NB4 (cell line): ENCODE measurements around the gene PTGER1.

Experiments used
- MYC ChIP-seq: IDR thresholded peaks from 2 replicates; pipeline ENCODE4 v1.6.1; 2011; ENCODE audit warnings: low read depth, low read length
- POLR2A ChIP-seq: IDR thresholded peaks from 2 replicates; pipeline ENCODE4 v1.6.1; 2011; ENCODE audit warnings: mild to moderate bottlenecking; ENCODE audit not compliant: insufficient read length; ENCODE audit errors: extremely low read depth
- TF ChIP-seq, protein P1 (sequence below): IDR thresholded peaks from one replicate; pipeline ENCODE4 v1.5.1; 2012; ENCODE audit warnings: low read depth, low read length
- TF ChIP-seq, protein P2 (sequence below): IDR thresholded peaks from 2 replicates; pipeline ENCODE4 v1.6.1; 2011; ENCODE audit warnings: low read depth, low read length

DNA sequence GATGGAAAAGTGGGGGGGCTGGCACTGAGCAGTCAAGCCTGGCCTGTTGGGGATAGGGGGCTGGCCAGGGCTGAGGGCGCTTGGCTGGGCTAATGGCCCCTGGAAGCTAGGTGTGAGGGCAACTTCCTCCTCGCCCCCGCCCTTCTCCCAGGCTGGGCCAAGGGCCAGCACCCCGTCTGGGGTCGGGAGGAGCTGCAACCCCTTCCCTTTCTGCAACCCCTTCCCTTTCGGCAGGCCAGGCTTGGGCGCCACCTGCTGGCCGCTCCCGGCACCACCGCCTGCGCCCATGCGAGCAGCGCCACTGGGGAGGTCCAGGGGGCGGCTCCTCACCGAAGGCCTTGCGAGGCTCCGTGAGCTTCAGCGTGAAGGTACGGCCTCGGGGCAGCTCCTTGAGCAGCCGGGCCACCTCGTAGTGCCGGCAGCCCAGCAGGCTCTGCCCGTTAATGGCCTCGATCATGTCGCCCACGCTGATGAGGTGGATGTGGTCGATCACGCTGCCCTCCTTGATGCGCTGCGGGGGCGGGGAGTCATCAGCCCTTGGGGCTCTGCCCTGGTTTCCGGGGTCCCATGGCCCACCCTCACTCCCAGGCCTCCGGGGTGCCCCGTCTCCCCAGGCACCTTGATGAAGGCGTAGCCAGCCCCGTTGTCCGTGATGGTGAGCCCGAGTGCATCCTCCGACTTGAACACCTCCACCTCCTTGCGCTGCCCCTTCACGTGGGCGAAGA lies 5.0 kb upstream of the PTGER1 start:
- TF ChIP-seq POLR2A (no peak), MYC (peak; percentile 4; the same call in 1 of the 2 replicates)
- TF ChIP-seq, protein P1, sequence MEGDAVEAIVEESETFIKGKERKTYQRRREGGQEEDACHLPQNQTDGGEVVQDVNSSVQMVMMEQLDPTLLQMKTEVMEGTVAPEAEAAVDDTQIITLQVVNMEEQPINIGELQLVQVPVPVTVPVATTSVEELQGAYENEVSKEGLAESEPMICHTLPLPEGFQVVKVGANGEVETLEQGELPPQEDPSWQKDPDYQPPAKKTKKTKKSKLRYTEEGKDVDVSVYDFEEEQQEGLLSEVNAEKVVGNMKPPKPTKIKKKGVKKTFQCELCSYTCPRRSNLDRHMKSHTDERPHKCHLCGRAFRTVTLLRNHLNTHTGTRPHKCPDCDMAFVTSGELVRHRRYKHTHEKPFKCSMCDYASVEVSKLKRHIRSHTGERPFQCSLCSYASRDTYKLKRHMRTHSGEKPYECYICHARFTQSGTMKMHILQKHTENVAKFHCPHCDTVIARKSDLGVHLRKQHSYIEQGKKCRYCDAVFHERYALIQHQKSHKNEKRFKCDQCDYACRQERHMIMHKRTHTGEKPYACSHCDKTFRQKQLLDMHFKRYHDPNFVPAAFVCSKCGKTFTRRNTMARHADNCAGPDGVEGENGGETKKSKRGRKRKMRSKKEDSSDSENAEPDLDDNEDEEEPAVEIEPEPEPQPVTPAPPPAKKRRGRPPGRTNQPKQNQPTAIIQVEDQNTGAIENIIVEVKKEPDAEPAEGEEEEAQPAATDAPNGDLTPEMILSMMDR, result peak; percentile 87
- TF ChIP-seq, protein P2, sequence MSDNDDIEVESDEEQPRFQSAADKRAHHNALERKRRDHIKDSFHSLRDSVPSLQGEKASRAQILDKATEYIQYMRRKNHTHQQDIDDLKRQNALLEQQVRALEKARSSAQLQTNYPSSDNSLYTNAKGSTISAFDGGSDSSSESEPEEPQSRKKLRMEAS, result no peak; the same call in 1 of the 2 replicates
